ENCODE data around the gene FASTKD1. TPM values are rescaled to one million over a fixed set of nuclear protein-coding genes. Genes with fewer than 3 reads are reported as not detected.

FASTKD1 gene
- total and polyA plus RNA-seq, 2 donors (not counting 1 experiment from before 2014, with no cell fraction given): 8.5 to 31.0 TPM

GRCh38 chr2:169504651-169505050, 69.0 kb downstream of the FASTKD1 start:
- Histone ChIP-seq H3K9me3 (ENCODE audit: control extremely low read depth in 1 of 3, control insufficient read depth in 2 of 3, insufficient read depth in 1 of 3, low read length in 2 of 3) (peaks cover 0 to 9% (median 0%) of the 10 kb centered on the region in 3 donors), H3K27ac (ENCODE audit: low read length in 2 of 2) (no peak overlapping the region), H3K36me3 (replicated peaks in 1 of 2; ENCODE audit: control extremely low read depth in 1 of 2, control insufficient read depth in 1 of 2, extremely low read depth in 1 of 2, insufficient read depth in 2 of 2, low read length in 1 of 2) (no peaks in the 10 kb centered on the region), H4K20me1 (ENCODE audit: control insufficient read depth, insufficient read depth, low read length, poor library complexity, severe bottlenecking) (no peaks in the 10 kb centered on the region), H3K4me2 (replicated peaks; ENCODE audit: low read depth, low read length, poor library complexity, severe bottlenecking) (no peak overlapping the region), H3K4me3 (ENCODE audit: control extremely low read depth in 1 of 5, extremely low read depth in 1 of 5, insufficient read depth in 1 of 5, low read depth in 2 of 5, low read length in 4 of 5) (no peak overlapping the region), H3K4me1 (ENCODE audit: control insufficient read depth in 2 of 2, insufficient read depth in 2 of 2, low read length in 2 of 2) (no peaks in the 10 kb centered on the region), H3K79me2 (ENCODE audit: control insufficient read depth, insufficient read depth, low read length) (no peaks in the 10 kb centered on the region), H3K9ac (ENCODE audit: low read length) (no peak overlapping the region), H2AFZ (ENCODE audit: insufficient read depth, low read depth, low read length, poor library complexity, severe bottlenecking) (no peak overlapping the region), H3K27me3 (replicated peaks in 1 of 4; ENCODE audit: control extremely low read depth in 1 of 4, control insufficient read depth in 3 of 4, insufficient read depth in 4 of 4, low read length in 3 of 4) (no peaks in the 10 kb centered on the region)
- ChIA-PET CTCF (no interaction called here), POLR2A (no interaction called here)
- Mint-ChIP-seq H3K27me3 (no peaks in the 10 kb centered on the region), H3K9me3 (ENCODE audit: insufficient read depth) (no peaks in the 10 kb centered on the region), H3K27ac (no peak overlapping the region), H3K4me1 (no peaks in the 10 kb centered on the region), H3K4me3 (no peak overlapping the region)
- ATAC-seq (ENCODE audit: low read depth) (no peak), DNase-seq (no peak)
- no peak for TF ChIP-seq EZH2 (IDR thresholded peaks at IDR 0.05; ENCODE audit: borderline replicate concordance, insufficient read depth, low read depth, low read length, poor library complexity, severe bottlenecking)
- TF ChIP-seq, protein P1, sequence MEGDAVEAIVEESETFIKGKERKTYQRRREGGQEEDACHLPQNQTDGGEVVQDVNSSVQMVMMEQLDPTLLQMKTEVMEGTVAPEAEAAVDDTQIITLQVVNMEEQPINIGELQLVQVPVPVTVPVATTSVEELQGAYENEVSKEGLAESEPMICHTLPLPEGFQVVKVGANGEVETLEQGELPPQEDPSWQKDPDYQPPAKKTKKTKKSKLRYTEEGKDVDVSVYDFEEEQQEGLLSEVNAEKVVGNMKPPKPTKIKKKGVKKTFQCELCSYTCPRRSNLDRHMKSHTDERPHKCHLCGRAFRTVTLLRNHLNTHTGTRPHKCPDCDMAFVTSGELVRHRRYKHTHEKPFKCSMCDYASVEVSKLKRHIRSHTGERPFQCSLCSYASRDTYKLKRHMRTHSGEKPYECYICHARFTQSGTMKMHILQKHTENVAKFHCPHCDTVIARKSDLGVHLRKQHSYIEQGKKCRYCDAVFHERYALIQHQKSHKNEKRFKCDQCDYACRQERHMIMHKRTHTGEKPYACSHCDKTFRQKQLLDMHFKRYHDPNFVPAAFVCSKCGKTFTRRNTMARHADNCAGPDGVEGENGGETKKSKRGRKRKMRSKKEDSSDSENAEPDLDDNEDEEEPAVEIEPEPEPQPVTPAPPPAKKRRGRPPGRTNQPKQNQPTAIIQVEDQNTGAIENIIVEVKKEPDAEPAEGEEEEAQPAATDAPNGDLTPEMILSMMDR (IDR thresholded peaks at IDR 0.05): no peak
- WGBS (ENCODE audit: insufficient coverage): over 99% methylated on average over 17 of the region's 19 CpGs
- intact Hi-C loops (cut with micrococcal nuclease): no loop called here

DNA sequence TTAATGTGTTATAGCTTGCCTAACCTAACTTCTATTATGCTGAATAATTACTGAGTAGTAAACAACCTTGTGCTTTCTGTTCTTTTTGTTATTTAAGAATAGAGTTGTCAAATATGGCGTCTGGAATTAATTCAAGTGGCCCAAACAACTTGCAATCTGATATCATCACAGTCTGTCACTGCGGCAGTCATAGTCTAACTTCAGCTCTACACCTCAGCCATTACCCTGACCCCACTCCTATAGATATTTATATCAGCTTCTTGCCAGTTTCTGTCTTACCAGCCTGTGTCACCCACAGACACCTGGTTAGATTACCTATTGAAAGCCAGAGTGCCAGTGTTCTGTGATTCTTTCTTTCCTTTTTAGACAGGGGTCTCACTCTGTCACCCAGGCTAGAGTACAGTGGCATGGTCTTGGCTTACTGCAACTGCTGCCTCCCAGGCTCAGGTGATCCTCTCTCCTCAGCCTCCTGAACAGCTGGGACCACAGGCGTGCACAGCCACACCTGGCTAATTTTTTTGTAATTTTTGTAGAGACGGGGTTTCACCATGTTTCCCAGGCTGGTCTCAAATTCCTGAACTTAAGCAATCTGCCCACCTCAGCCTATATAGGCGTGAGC, 78.2 kb downstream of the FASTKD1 start:
- ChIA-PET CTCF (no interaction called here), POLR2A (no interaction called here)
- Histone ChIP-seq H3K4me3 (ENCODE audit: control extremely low read depth in 1 of 5, extremely low read depth in 1 of 5, insufficient read depth in 1 of 5, low read depth in 2 of 5, low read length in 4 of 5) (no peak overlapping the region), H3K27ac (ENCODE audit: low read length in 2 of 2) (no peak overlapping the region), H3K4me2 (replicated peaks; ENCODE audit: low read depth, low read length, poor library complexity, severe bottlenecking) (no peak overlapping the region), H3K9me3 (ENCODE audit: control extremely low read depth in 1 of 3, control insufficient read depth in 2 of 3, insufficient read depth in 1 of 3, low read length in 2 of 3) (no peaks in the 10 kb centered on the region), H3K4me1 (ENCODE audit: control insufficient read depth in 2 of 2, insufficient read depth in 2 of 2, low read length in 2 of 2) (no peaks in the 10 kb centered on the region), H3K36me3 (replicated peaks in 1 of 2; ENCODE audit: control extremely low read depth in 1 of 2, control insufficient read depth in 1 of 2, extremely low read depth in 1 of 2, insufficient read depth in 2 of 2, low read length in 1 of 2) (no peaks in the 10 kb centered on the region), H4K20me1 (ENCODE audit: control insufficient read depth, insufficient read depth, low read length, poor library complexity, severe bottlenecking) (no peaks in the 10 kb centered on the region), H3K9ac (ENCODE audit: low read length) (no peak overlapping the region), H3K27me3 (replicated peaks in 1 of 4; ENCODE audit: control extremely low read depth in 1 of 4, control insufficient read depth in 3 of 4, insufficient read depth in 4 of 4, low read length in 3 of 4) (no peaks in the 10 kb centered on the region), H3K79me2 (ENCODE audit: control insufficient read depth, insufficient read depth, low read length) (no peaks in the 10 kb centered on the region), H2AFZ (ENCODE audit: insufficient read depth, low read depth, low read length, poor library complexity, severe bottlenecking) (no peak overlapping the region)
- intact Hi-C loops (cut with micrococcal nuclease): no loop called here
- 100% methylated on average over 2 of the region's 5 CpGs for WGBS (ENCODE audit: insufficient coverage)
- H3K27me3 Mint-ChIP-seq: no peaks in the 10 kb centered on the region
- H3K9me3 Mint-ChIP-seq (ENCODE audit: insufficient read depth): no peaks in the 10 kb centered on the region
- ATAC-seq (ENCODE audit: low read depth) (no peak), DNase-seq (no peak)
- H3K4me1 Mint-ChIP-seq: no peaks in the 10 kb centered on the region
- TF ChIP-seq, protein P1 (IDR thresholded peaks at IDR 0.05): no peak
- TF ChIP-seq EZH2 (IDR thresholded peaks at IDR 0.05; ENCODE audit: borderline replicate concordance, insufficient read depth, low read depth, low read length, poor library complexity, severe bottlenecking): no peak
- H3K4me3 Mint-ChIP-seq: no peak overlapping the region
- no peak overlapping the region for H3K27ac Mint-ChIP-seq

Measured in B cell (primary cell).